ENCODE data around the gene MAGEF1. TPM values are rescaled to one million over a fixed set of nuclear protein-coding genes. Genes with fewer than 3 reads are reported as not detected.

MAGEF1 gene
- total and polyA plus RNA-seq, 10 donors = 16.5 to 42.1 (median 20.8) TPM

GRCh38 chr3:184740509-184741258 lies 28.8 kb upstream of the MAGEF1 start:
- TF ChIP-seq POLR2AphosphoS5 (IDR thresholded peaks at IDR 0.05) (no peak), POLR2A (IDR thresholded peaks at IDR 0.05) (no peak), CTCF (IDR thresholded peaks at IDR 0.05 in 8 of 11, conservative IDR thresholded peaks at IDR 0.05 in 3 of 11) (no peak)
- DNase-seq = peak; percentile 47
- no peaks in the 10 kb centered on the region for H3K9me3 ChIP-seq
- intact Hi-C loops (cut with DNase I; ENCODE audit: low total_unique reads) = no loop called here
- WGBS, 5 donors = 77 to 86% (median 82%) methylated on average over 8 to 9 of the region's 9 CpGs
- no peaks in the 10 kb centered on the region for H3K36me3 ChIP-seq
- H3K4me3 ChIP-seq = no peak overlapping the region
- peaks cover 0 to 4% (median 0%) of the 10 kb centered on the region in 6 donors for H3K4me1 ChIP-seq
- H3K27me3 ChIP-seq (replicated peaks in 1 of 7) = peaks cover 0 to 19% (median 0%) of the 10 kb centered on the region in 7 donors
- no peak overlapping the region for H3K27ac ChIP-seq

- intact Hi-C loops (cut with DNase I; ENCODE audit: low total_unique reads) = no loop called here
- peaks cover 0 to 20% (median 0%) of the 10 kb centered on the region in 7 donors for H3K27me3 ChIP-seq (replicated peaks in 1 of 7)
- H3K4me1 ChIP-seq = peaks cover 0 to 4% (median 0%) of the 10 kb centered on the region in 6 donors
- no peaks in the 10 kb centered on the region for H3K9me3 ChIP-seq
- DNase-seq = no peak
- TF ChIP-seq POLR2AphosphoS5 (IDR thresholded peaks at IDR 0.05) = no peak
- TF ChIP-seq CTCF (IDR thresholded peaks at IDR 0.05 in 8 of 11, conservative IDR thresholded peaks at IDR 0.05 in 3 of 11) = no peak
- TF ChIP-seq POLR2A (IDR thresholded peaks at IDR 0.05) = no peak
- no peak overlapping the region for H3K27ac ChIP-seq
- H3K36me3 ChIP-seq = no peaks in the 10 kb centered on the region
- no peak overlapping the region for H3K4me3 ChIP-seq
- WGBS, 5 donors = 78 to 92% (median 91%) methylated on average over 5 of the region's 5 CpGs
These were observed 28.0 kb upstream of the MAGEF1 start for GRCh38 chr3:184739594-184740505.

GRCh38 chr3:184738982-184739381 lies 27.1 kb upstream of the MAGEF1 start:
- no peak for TF ChIP-seq POLR2A (IDR thresholded peaks at IDR 0.05)
- no peak for TF ChIP-seq POLR2AphosphoS5 (IDR thresholded peaks at IDR 0.05)
- TF ChIP-seq CTCF (IDR thresholded peaks at IDR 0.05 in 8 of 11, conservative IDR thresholded peaks at IDR 0.05 in 3 of 11) = no peak
- peak; percentile 40 for DNase-seq
- intact Hi-C loops (cut with DNase I; ENCODE audit: low total_unique reads) = no loop called here

GRCh38 chr3:184738506-184738890 lies 26.6 kb upstream of the MAGEF1 start:
- Histone ChIP-seq H3K27ac (no peak overlapping the region), H3K4me1 (peaks cover 0 to 4% (median 0%) of the 10 kb centered on the region in 6 donors), H3K27me3 (replicated peaks in 1 of 7) (peaks cover 0 to 14% (median 0%) of the 10 kb centered on the region in 7 donors), H3K36me3 (no peaks in the 10 kb centered on the region), H3K4me3 (no peak overlapping the region), H3K9me3 (no peaks in the 10 kb centered on the region)
- 62 to 68% (median 66%) methylated on average over 8 of the region's 8 CpGs for WGBS, 5 donors
- TF ChIP-seq POLR2A (IDR thresholded peaks at IDR 0.05) (no peak), POLR2AphosphoS5 (IDR thresholded peaks at IDR 0.05) (no peak)
- intact Hi-C loops (cut with DNase I; ENCODE audit: low total_unique reads) = no loop called here
- DNase-seq = no peak

More at GRCh38 chr3:184738982-184739381, 27.1 kb upstream of the MAGEF1 start:
- H3K4me1 ChIP-seq = peaks cover 0 to 4% (median 0%) of the 10 kb centered on the region in 6 donors
- H3K9me3 ChIP-seq = no peaks in the 10 kb centered on the region
- H3K27me3 ChIP-seq (replicated peaks in 1 of 7) = peaks cover 0 to 14% (median 0%) of the 10 kb centered on the region in 7 donors
- WGBS, 5 donors = 87 to 91% (median 89%) methylated on average over 4 of the region's 4 CpGs
- H3K4me3 ChIP-seq = no peak overlapping the region
- H3K36me3 ChIP-seq = no peaks in the 10 kb centered on the region
- no peak overlapping the region for H3K27ac ChIP-seq
